GM21390 (cell line): ENCODE results near the gene LPP.

ENCODE experiments used
- ATAC-seq: cut with Tn5 transposase; IDR thresholded peaks from one replicate; pipeline ENCODE4 v1.9.1; 2021; ENCODE audit not compliant: unreplicated experiment

Gene LPP

GRCh38 chr3:188839187-188839695 is 685.3 kb downstream of the LPP start:
- no peak for ATAC-seq

GRCh38 chr3:188840290-188840689 is 686.3 kb downstream of the LPP start:
- no peak for ATAC-seq

- ATAC-seq: no peak
Measured at GRCh38 chr3:188841906-188842305, 687.9 kb downstream of the LPP start.

- ATAC-seq: no peak
Measured at GRCh38 chr3:188842639-188843038, 688.7 kb downstream of the LPP start.

GRCh38 chr3:188844096-188844495 is 690.1 kb downstream of the LPP start:
- ATAC-seq: no peak

GRCh38 chr3:188845514-188845913 is 691.6 kb downstream of the LPP start:
- no peak for ATAC-seq

- no peak for ATAC-seq
Measured at GRCh38 chr3:188848947-188849346, 695.0 kb downstream of the LPP start.

- no peak for ATAC-seq
Measured at GRCh38 chr3:188853856-188854771, 700.2 kb downstream of the LPP start.

GRCh38 chr3:188854772-188855149 is 700.8 kb downstream of the LPP start:
- no peak for ATAC-seq

- no peak for ATAC-seq
Measured at GRCh38 chr3:188855675-188856074, 701.7 kb downstream of the LPP start.

GRCh38 chr3:188860147-188860546 is 706.2 kb downstream of the LPP start:
- ATAC-seq: no peak

- ATAC-seq: no peak
Measured at GRCh38 chr3:188861842-188862744, 708.1 kb downstream of the LPP start.

- no peak for ATAC-seq
Measured at GRCh38 chr3:188863999-188864406, 710.0 kb downstream of the LPP start.

GRCh38 chr3:188867691-188868265 is 713.8 kb downstream of the LPP start:
- no peak for ATAC-seq

- ATAC-seq: no peak
Measured at GRCh38 chr3:188868803-188869202, 714.8 kb downstream of the LPP start.

GRCh38 chr3:188869628-188870027 is 715.7 kb downstream of the LPP start:
- no peak for ATAC-seq

- ATAC-seq: no peak
Measured at GRCh38 chr3:188870431-188870830, 716.5 kb downstream of the LPP start.

GRCh38 chr3:188874576-188874975 is 720.6 kb downstream of the LPP start:
- no peak for ATAC-seq

GRCh38 chr3:188875413-188875812 is 721.5 kb downstream of the LPP start:
- no peak for ATAC-seq

- no peak for ATAC-seq
Measured at GRCh38 chr3:188876370-188876769, 722.4 kb downstream of the LPP start.

GRCh38 chr3:188877381-188877780 is 723.4 kb downstream of the LPP start:
- ATAC-seq: no peak
